ENCODE results near the gene SS18. TPM values are rescaled to one million over a fixed set of nuclear protein-coding genes. Genes with fewer than 3 reads are reported as not detected.

The SS18 gene
- total RNA-seq, 1 experiment from 2014 or later: 52.2 TPM

GRCh38 chr18:26014462-26014861, 76.0 kb downstream of the SS18 start:
- ChIA-PET POLR2A (ENCODE audit: unreplicated experiment) (no interaction called here), CTCF (no interaction called here)
- intact Hi-C loops (cut with micrococcal nuclease; ENCODE audit: unreplicated experiment): no loop called here
- no peaks in the 10 kb centered on the region for H3K9me3 ChIP-seq (ENCODE audit: insufficient read depth, low read depth)
- H3K4me3 ChIP-seq: no peak overlapping the region
- no peak for DNase-seq
- H3K9me2 ChIP-seq (ENCODE audit: insufficient read depth): no peaks in the 10 kb centered on the region
- no peaks in the 10 kb centered on the region for H4K20me1 ChIP-seq (ENCODE audit: insufficient read depth)
- no peaks in the 10 kb centered on the region for H3K27me3 ChIP-seq (ENCODE audit: insufficient read depth, low read depth)
- H3K36me3 ChIP-seq (ENCODE audit: low read depth): no peaks in the 10 kb centered on the region
- BruUV-seq (replicated peaks): no TSS peak
- no peak overlapping the region for H2AFZ ChIP-seq
- no peaks in the 10 kb centered on the region for H3K4me1 ChIP-seq (replicated peaks; ENCODE audit: insufficient read depth)
- no peak overlapping the region for H3K4me2 ChIP-seq
- TF ChIP-seq CTCF (conservative IDR thresholded peaks at IDR 0.05): no peak
- TF ChIP-seq EZH2 (IDR thresholded peaks at IDR 0.05; ENCODE audit: low read depth): no peak
- H3K79me2 ChIP-seq (ENCODE audit: low read depth): no peaks in the 10 kb centered on the region
- no peak overlapping the region for H3K27ac ChIP-seq
- no peaks in the 10 kb centered on the region for H3F3A ChIP-seq (ENCODE audit: insufficient read depth, low read depth)

DNA sequence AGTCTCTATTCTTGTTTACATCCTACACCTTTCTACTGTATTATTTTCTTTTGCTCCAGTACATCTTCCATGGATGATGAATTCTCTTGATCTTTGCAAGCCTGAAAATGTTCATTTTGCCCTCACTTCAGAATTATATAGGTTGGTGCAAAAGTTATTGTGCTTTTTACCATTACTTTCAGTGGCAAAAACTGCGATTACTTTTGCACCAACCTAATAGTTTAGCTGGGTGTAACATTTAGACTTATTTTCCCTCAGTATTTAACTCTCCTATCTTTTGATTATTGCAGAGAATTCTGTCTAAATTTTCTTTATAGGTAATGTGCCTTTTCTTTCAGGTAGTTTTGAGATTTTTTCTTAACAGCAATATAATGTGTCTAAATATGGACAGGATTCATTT, 81.8 kb downstream of the SS18 start:
- intact Hi-C loops (cut with micrococcal nuclease; ENCODE audit: unreplicated experiment): no loop called here
- no peak for TF ChIP-seq CTCF (conservative IDR thresholded peaks at IDR 0.05)
- TF ChIP-seq EZH2 (IDR thresholded peaks at IDR 0.05; ENCODE audit: low read depth): no peak
- Histone ChIP-seq H3K4me1 (replicated peaks; ENCODE audit: insufficient read depth) (no peaks in the 10 kb centered on the region), H3K4me2 (no peak overlapping the region), H3K9me2 (ENCODE audit: insufficient read depth) (no peaks in the 10 kb centered on the region), H3K9me3 (ENCODE audit: insufficient read depth, low read depth) (no peaks in the 10 kb centered on the region), H2AFZ (no peak overlapping the region), H4K20me1 (ENCODE audit: insufficient read depth) (no peaks in the 10 kb centered on the region), H3K4me3 (no peak overlapping the region), H3F3A (ENCODE audit: insufficient read depth, low read depth) (no peaks in the 10 kb centered on the region), H3K27me3 (ENCODE audit: insufficient read depth, low read depth) (no peaks in the 10 kb centered on the region), H3K27ac (no peak overlapping the region), H3K79me2 (ENCODE audit: low read depth) (no peaks in the 10 kb centered on the region), H3K36me3 (ENCODE audit: low read depth) (no peaks in the 10 kb centered on the region)
- BruUV-seq (replicated peaks): no TSS peak
- ChIA-PET POLR2A (ENCODE audit: unreplicated experiment) (no interaction called here), CTCF (no interaction called here)
- DNase-seq: no peak

DNA sequence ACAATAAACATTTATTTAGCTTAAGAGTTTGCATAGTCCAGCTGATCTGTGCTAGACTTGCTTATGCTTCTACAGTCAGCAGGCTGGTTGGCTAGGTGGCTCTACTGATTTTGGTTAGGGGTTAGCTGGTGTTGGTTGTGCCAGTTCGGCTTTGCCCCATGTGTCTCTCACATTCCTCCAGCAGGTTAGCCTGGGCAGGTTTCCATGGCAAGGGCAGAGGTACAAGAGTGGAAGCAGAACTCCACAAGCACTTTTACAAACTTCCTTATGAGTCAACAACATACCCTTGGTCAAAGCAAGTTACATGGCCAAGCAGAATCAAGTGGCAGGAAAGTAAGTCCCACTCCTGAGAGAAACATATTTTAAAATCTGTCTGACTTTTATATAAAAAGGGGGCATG, 82.3 kb downstream of the SS18 start:
- Histone ChIP-seq H3K9me3 (ENCODE audit: insufficient read depth, low read depth) (no peaks in the 10 kb centered on the region), H3F3A (ENCODE audit: insufficient read depth, low read depth) (no peaks in the 10 kb centered on the region), H3K4me3 (no peak overlapping the region), H3K36me3 (ENCODE audit: low read depth) (no peaks in the 10 kb centered on the region), H3K27me3 (ENCODE audit: insufficient read depth, low read depth) (no peaks in the 10 kb centered on the region), H3K4me2 (no peak overlapping the region), H3K9me2 (ENCODE audit: insufficient read depth) (no peaks in the 10 kb centered on the region), H2AFZ (no peak overlapping the region), H3K4me1 (replicated peaks; ENCODE audit: insufficient read depth) (no peaks in the 10 kb centered on the region), H4K20me1 (ENCODE audit: insufficient read depth) (no peaks in the 10 kb centered on the region), H3K27ac (no peak overlapping the region), H3K79me2 (ENCODE audit: low read depth) (no peaks in the 10 kb centered on the region)
- no peak for DNase-seq
- intact Hi-C loops (cut with micrococcal nuclease; ENCODE audit: unreplicated experiment): no loop called here
- no peak for TF ChIP-seq EZH2 (IDR thresholded peaks at IDR 0.05; ENCODE audit: low read depth)
- TF ChIP-seq CTCF (conservative IDR thresholded peaks at IDR 0.05): no peak
- ChIA-PET CTCF (no interaction called here), POLR2A (ENCODE audit: unreplicated experiment) (no interaction called here)
- no TSS peak for BruUV-seq (replicated peaks)

All from PC-9 (cell line).